ENCODE measurements around the gene C19orf81.
A peak's percentile ranks its signal among the peaks of the same experiment; 100 is the strongest.

The C19orf81 gene

DNA sequence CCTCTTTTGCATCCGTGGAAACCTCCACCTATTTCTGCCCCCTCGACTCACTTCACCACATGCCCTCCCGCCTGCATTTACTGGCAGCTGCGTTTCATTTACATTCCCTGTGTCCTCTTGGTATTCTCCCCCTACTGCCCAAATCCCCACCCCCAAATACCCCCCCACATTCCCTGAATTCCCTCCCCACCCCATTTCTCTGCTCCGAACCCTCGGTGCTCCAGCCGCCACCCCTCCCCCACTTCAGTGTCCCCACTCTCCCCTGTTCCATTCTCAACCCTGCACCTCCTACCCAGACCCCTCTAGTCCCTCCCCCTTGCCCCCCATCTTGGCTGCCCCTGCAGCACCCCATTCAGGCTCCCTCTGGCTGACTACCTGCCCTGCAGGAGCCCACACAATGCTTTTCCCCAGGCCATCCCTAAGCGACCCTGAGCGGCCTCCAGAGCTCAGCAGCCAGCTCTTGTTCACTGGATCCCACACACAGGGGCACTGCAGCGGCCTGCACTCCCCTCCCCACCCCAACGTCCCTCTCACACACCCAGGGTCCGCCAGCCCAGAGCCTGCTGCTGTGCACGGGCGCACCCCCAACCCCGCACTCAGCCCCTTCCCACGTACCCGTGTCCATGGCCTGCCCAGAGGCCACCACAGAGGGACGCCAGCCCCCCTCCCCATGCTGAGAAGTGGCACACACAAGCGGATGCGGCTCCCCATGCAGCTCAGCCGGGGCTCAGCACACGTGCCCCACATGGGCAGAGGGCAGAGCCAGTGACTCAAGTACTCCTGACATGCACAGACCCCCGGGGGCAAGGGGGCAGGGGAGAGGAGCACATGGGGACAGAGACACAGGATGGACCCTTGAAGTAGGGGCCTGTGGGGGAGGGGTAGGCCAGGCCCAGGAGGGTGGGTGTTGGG is 44.1 kb downstream of the C19orf81 start:
- Histone ChIP-seq H4K12ac (ENCODE audit: low read depth, low read length) (no peak overlapping the region), H2AFZ (ENCODE audit: insufficient read depth, low read length, poor library complexity) (no peak overlapping the region), H3K4ac (ENCODE audit: low read depth, low read length) (no peak overlapping the region), H3K9me3 (ENCODE audit: insufficient read depth, low read depth, low read length) (peaks cover 20% of the 10 kb centered on the region), H2BK120ac (ENCODE audit: insufficient read depth, low read length, poor library complexity) (no peak overlapping the region), H3K79me2 (ENCODE audit: control insufficient read depth, insufficient read depth, low read length, poor library complexity) (no peaks in the 10 kb centered on the region), H3K27ac (ENCODE audit: low read depth, low read length) (no peak overlapping the region), H2BK5ac (ENCODE audit: low read depth, low read length, poor library complexity) (no peak overlapping the region), H4K91ac (ENCODE audit: low read depth, low read length) (no peak overlapping the region), H3K79me1 (ENCODE audit: low read length) (no peaks in the 10 kb centered on the region), H3K4me2 (ENCODE audit: low read length) (no peak overlapping the region), H3K18ac (ENCODE audit: low read length) (no peak overlapping the region), H3K36me3 (ENCODE audit: control insufficient read depth in 1 of 2, insufficient read depth in 2 of 2, low read length in 2 of 2) (no peaks in the 10 kb centered on the region), H3K23ac (ENCODE audit: low read length) (no peak overlapping the region), H3K4me3 (ENCODE audit: low read depth, low read length) (no peak overlapping the region), H3K14ac (ENCODE audit: low read length) (no peak overlapping the region), H4K8ac (ENCODE audit: low read depth, low read length) (no peak overlapping the region), H3K27me3 (ENCODE audit: insufficient read depth, low read length) (peaks cover 31% of the 10 kb centered on the region), H2AK5ac (ENCODE audit: low read length) (no peak overlapping the region), H3K9ac (ENCODE audit: low read length) (no peak overlapping the region), H3K4me1 (ENCODE audit: control insufficient read depth in 1 of 2, insufficient read depth in 2 of 2, low read length in 2 of 2) (peaks cover 0 to 3% of the 10 kb centered on the region in 2 experiments), H2BK12ac (ENCODE audit: low read length) (no peak overlapping the region)
- no peak for DNase-seq
- WGBS (ENCODE audit: extremely low coverage, insufficient coverage, insufficient read length), result no CpG with 5 or more reads among the region's 23 CpGs

DNA sequence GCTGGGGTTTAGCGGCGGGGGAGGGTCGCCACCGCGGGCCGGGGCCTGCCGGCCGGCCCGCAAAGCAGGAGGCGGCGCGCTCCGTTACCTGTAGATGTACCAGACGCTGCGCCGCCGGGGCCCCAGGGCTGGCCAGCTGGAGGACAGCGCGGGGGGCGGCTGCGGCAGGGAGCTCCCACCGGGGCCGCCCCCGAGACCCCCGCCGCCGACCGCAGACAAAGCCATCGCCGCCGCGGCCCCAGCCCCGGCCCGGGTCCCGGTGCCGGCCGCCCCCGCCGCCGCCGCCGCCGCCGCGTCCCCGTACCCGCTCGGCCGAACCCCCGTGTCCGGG is 45.5 kb downstream of the C19orf81 start:
- Histone ChIP-seq H2BK120ac (ENCODE audit: insufficient read depth, low read length, poor library complexity) (no peak overlapping the region), H3K36me3 (ENCODE audit: control insufficient read depth in 1 of 2, insufficient read depth in 2 of 2, low read length in 2 of 2) (no peaks in the 10 kb centered on the region), H3K4me3 (ENCODE audit: low read depth, low read length) (no peak overlapping the region), H4K91ac (ENCODE audit: low read depth, low read length) (no peak overlapping the region), H3K27ac (ENCODE audit: low read depth, low read length) (no peak overlapping the region), H3K79me1 (ENCODE audit: low read length) (no peaks in the 10 kb centered on the region), H3K14ac (ENCODE audit: low read length) (no peak overlapping the region), H2AK5ac (ENCODE audit: low read length) (no peak overlapping the region), H3K4ac (ENCODE audit: low read depth, low read length) (no peak overlapping the region), H2AFZ (ENCODE audit: insufficient read depth, low read length, poor library complexity) (no peak overlapping the region), H3K4me2 (ENCODE audit: low read length) (no peak overlapping the region), H3K9me3 (ENCODE audit: insufficient read depth, low read depth, low read length) (peaks cover 16% of the 10 kb centered on the region), H2BK12ac (ENCODE audit: low read length) (no peak overlapping the region), H4K8ac (ENCODE audit: low read depth, low read length) (no peak overlapping the region), H3K23ac (ENCODE audit: low read length) (no peak overlapping the region), H3K18ac (ENCODE audit: low read length) (no peak overlapping the region), H3K27me3 (ENCODE audit: insufficient read depth, low read length) (peaks cover 31% of the 10 kb centered on the region), H2BK5ac (ENCODE audit: low read depth, low read length, poor library complexity) (no peak overlapping the region), H3K79me2 (ENCODE audit: control insufficient read depth, insufficient read depth, low read length, poor library complexity) (no peaks in the 10 kb centered on the region), H3K4me1 (ENCODE audit: control insufficient read depth in 1 of 2, insufficient read depth in 2 of 2, low read length in 2 of 2) (peaks cover 0 to 3% of the 10 kb centered on the region in 2 experiments), H4K12ac (ENCODE audit: low read depth, low read length) (no peak overlapping the region), H3K9ac (ENCODE audit: low read length) (no peak overlapping the region)
- WGBS (ENCODE audit: extremely low coverage, insufficient coverage, insufficient read length), result no CpG with 5 or more reads among the region's 51 CpGs
- DNase-seq, result no peak

DNA sequence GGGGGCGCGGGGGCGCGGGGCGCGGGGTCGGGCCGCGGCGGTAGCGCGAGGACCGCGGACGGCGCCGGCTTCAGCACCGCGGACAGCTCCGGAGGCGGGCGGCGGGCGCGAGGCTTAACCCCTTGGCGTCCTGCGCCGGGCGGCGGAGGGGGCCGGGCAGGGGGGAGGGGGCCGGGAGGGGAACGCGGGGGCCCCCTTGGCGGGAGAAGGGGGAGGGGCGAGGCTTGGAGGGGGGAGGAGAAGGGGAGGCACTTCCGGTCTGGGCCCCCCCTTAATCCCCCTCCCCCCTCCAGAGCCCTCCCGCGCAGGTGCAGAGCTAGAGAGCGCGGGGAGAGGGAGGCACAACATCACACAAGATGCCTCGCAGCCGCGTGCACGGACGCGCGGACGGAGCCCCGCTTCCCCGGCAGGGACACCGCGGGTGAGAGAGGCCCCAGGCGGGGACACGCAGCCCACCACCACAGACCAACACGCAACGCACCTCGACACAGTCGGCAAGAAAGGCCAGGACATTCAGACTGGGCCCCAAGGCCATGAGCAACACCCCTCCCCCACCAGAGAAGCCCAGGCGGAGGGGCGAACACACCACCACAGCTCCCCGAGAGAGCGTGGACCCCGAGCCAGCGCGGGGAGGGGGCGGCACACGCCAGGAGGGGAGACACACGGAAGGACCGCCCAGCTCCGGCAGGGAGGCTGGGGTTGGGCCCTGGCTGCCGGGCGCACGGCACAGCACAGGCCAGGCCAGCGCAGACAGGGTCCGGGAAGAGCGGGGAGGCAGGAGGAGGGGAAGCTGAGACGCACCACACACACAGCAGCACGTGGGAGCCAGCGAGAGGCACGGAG is 46.2 kb downstream of the C19orf81 start:
- no peak overlapping the region for H3K27ac ChIP-seq (ENCODE audit: low read depth, low read length)
- H3K36me3 ChIP-seq (ENCODE audit: control insufficient read depth in 1 of 2, insufficient read depth in 2 of 2, low read length in 2 of 2), result no peaks in the 10 kb centered on the region
- no peak overlapping the region for H3K18ac ChIP-seq (ENCODE audit: low read length)
- no peak overlapping the region for H2BK5ac ChIP-seq (ENCODE audit: low read depth, low read length, poor library complexity)
- no peak overlapping the region for H3K4ac ChIP-seq (ENCODE audit: low read depth, low read length)
- H2AFZ ChIP-seq (ENCODE audit: insufficient read depth, low read length, poor library complexity), result no peak overlapping the region
- no peak overlapping the region for H3K9ac ChIP-seq (ENCODE audit: low read length)
- H4K91ac ChIP-seq (ENCODE audit: low read depth, low read length), result no peak overlapping the region
- H4K12ac ChIP-seq (ENCODE audit: low read depth, low read length), result no peak overlapping the region
- no peak overlapping the region for H2BK12ac ChIP-seq (ENCODE audit: low read length)
- no peak overlapping the region for H3K14ac ChIP-seq (ENCODE audit: low read length)
- no CpG with 5 or more reads among the region's 81 CpGs for WGBS (ENCODE audit: extremely low coverage, insufficient coverage, insufficient read length)
- H3K27me3 ChIP-seq (ENCODE audit: insufficient read depth, low read length), result peaks cover 29% of the 10 kb centered on the region
- no peaks in the 10 kb centered on the region for H3K79me1 ChIP-seq (ENCODE audit: low read length)
- H3K79me2 ChIP-seq (ENCODE audit: control insufficient read depth, insufficient read depth, low read length, poor library complexity), result no peaks in the 10 kb centered on the region
- no peak overlapping the region for H2BK120ac ChIP-seq (ENCODE audit: insufficient read depth, low read length, poor library complexity)
- DNase-seq, result peak in 1 of 2 donors; percentile 33
- H2AK5ac ChIP-seq (ENCODE audit: low read length), result no peak overlapping the region
- H3K23ac ChIP-seq (ENCODE audit: low read length), result no peak overlapping the region
- H3K4me1 ChIP-seq (ENCODE audit: control insufficient read depth in 1 of 2, insufficient read depth in 2 of 2, low read length in 2 of 2), result peaks cover 0 to 3% of the 10 kb centered on the region in 2 experiments
- no peak overlapping the region for H3K4me3 ChIP-seq (ENCODE audit: low read depth, low read length)
- H3K9me3 ChIP-seq (ENCODE audit: insufficient read depth, low read depth, low read length), result peaks cover 16% of the 10 kb centered on the region
- H3K4me2 ChIP-seq (ENCODE audit: low read length), result no peak overlapping the region
- H4K8ac ChIP-seq (ENCODE audit: low read depth, low read length), result no peak overlapping the region

DNA sequence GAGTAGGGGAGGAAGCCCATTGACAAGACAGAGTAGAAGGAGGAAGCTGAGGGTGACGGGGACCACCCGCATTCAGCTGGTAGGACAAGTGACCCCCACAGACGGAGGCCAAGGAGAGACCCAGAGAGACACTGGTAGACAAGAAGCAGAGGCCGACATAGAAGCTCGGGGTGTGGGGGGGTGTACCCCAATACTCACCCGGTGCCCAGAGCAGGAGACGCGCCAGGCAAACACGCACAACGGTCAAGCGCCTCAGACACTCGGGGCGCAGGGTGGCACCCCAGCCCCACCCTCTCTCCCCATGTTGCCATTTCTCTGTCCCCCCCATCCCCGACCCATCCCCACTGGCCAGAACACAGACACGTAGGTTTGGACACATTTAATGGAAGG is 46.8 kb downstream of the C19orf81 start:
- H3K27me3 ChIP-seq (ENCODE audit: insufficient read depth, low read length), result peaks cover 28% of the 10 kb centered on the region
- H4K91ac ChIP-seq (ENCODE audit: low read depth, low read length), result no peak overlapping the region
- no peak overlapping the region for H2AK5ac ChIP-seq (ENCODE audit: low read length)
- no peak overlapping the region for H2BK5ac ChIP-seq (ENCODE audit: low read depth, low read length, poor library complexity)
- no peak overlapping the region for H3K4me2 ChIP-seq (ENCODE audit: low read length)
- no peak overlapping the region for H3K14ac ChIP-seq (ENCODE audit: low read length)
- H3K79me1 ChIP-seq (ENCODE audit: low read length), result no peaks in the 10 kb centered on the region
- H4K12ac ChIP-seq (ENCODE audit: low read depth, low read length), result no peak overlapping the region
- H3K79me2 ChIP-seq (ENCODE audit: control insufficient read depth, insufficient read depth, low read length, poor library complexity), result no peaks in the 10 kb centered on the region
- H4K8ac ChIP-seq (ENCODE audit: low read depth, low read length), result no peak overlapping the region
- H2BK12ac ChIP-seq (ENCODE audit: low read length), result no peak overlapping the region
- no peak for DNase-seq
- peaks cover 16% of the 10 kb centered on the region for H3K9me3 ChIP-seq (ENCODE audit: insufficient read depth, low read depth, low read length)
- H3K9ac ChIP-seq (ENCODE audit: low read length), result no peak overlapping the region
- H3K23ac ChIP-seq (ENCODE audit: low read length), result no peak overlapping the region
- WGBS (ENCODE audit: extremely low coverage, insufficient coverage, insufficient read length), result no CpG with 5 or more reads among the region's 15 CpGs
- no peak overlapping the region for H2BK120ac ChIP-seq (ENCODE audit: insufficient read depth, low read length, poor library complexity)
- H3K27ac ChIP-seq (ENCODE audit: low read depth, low read length), result no peak overlapping the region
- no peak overlapping the region for H2AFZ ChIP-seq (ENCODE audit: insufficient read depth, low read length, poor library complexity)
- H3K18ac ChIP-seq (ENCODE audit: low read length), result no peak overlapping the region
- H3K4ac ChIP-seq (ENCODE audit: low read depth, low read length), result no peak overlapping the region
- peaks cover 0 to 3% of the 10 kb centered on the region in 2 experiments for H3K4me1 ChIP-seq (ENCODE audit: control insufficient read depth in 1 of 2, insufficient read depth in 2 of 2, low read length in 2 of 2)
- H3K4me3 ChIP-seq (ENCODE audit: low read depth, low read length), result no peak overlapping the region
- no peaks in the 10 kb centered on the region for H3K36me3 ChIP-seq (ENCODE audit: control insufficient read depth in 1 of 2, insufficient read depth in 2 of 2, low read length in 2 of 2)
